SIG-M5 (cell line): ENCODE data around the gene WIPI1.

ENCODE experiments used
- DNase-seq: peaks from one replicate; lab custom pipeline; 2025; lab: John Stamatoyannopoulos, UW

The WIPI1 gene

GRCh38 chr17:68460715-68461114 lies 3.4 kb upstream of the WIPI1 start:
- DNase-seq: no peak

GRCh38 chr17:68460146-68460545 lies 2.9 kb upstream of the WIPI1 start:
- no peak for DNase-seq

GRCh38 chr17:68459037-68459639 lies 1.8 kb upstream of the WIPI1 start:
- no peak for DNase-seq

GRCh38 chr17:68458260-68459036 lies 1.2 kb upstream of the WIPI1 start:
- no peak for DNase-seq

GRCh38 chr17:68457539-68458259 lies 403 bp upstream of the WIPI1 start:
- peak; percentile 85 for DNase-seq

- DNase-seq: no peak
These were observed 743 bp downstream of the WIPI1 start for GRCh38 chr17:68456339-68457167.

GRCh38 chr17:68455901-68456338 lies 1.4 kb downstream of the WIPI1 start:
- peak; percentile 83 for DNase-seq

- no peak for DNase-seq
These were observed 3.2 kb downstream of the WIPI1 start for GRCh38 chr17:68453991-68454665.

- no peak for DNase-seq
These were observed 4.5 kb downstream of the WIPI1 start for GRCh38 chr17:68452724-68453290.

- DNase-seq: no peak
These were observed 5.5 kb downstream of the WIPI1 start for GRCh38 chr17:68451670-68452354.

- DNase-seq: no peak
These were observed 6.5 kb downstream of the WIPI1 start for GRCh38 chr17:68450801-68451200.

- no peak for DNase-seq
These were observed 6.9 kb downstream of the WIPI1 start for GRCh38 chr17:68450391-68450790.

- no peak for DNase-seq
These were observed 8.1 kb downstream of the WIPI1 start for GRCh38 chr17:68449021-68449739.

GRCh38 chr17:68446626-68447041 lies 10.7 kb downstream of the WIPI1 start:
- DNase-seq: no peak

- DNase-seq: no peak
These were observed 11.6 kb downstream of the WIPI1 start for GRCh38 chr17:68445671-68446070.

- no peak for DNase-seq
These were observed 13.3 kb downstream of the WIPI1 start for GRCh38 chr17:68443972-68444464.

GRCh38 chr17:68441070-68441770 lies 16.1 kb downstream of the WIPI1 start:
- no peak for DNase-seq

GRCh38 chr17:68440526-68440925 lies 16.8 kb downstream of the WIPI1 start:
- DNase-seq: no peak

- DNase-seq: no peak
These were observed 17.5 kb downstream of the WIPI1 start for GRCh38 chr17:68439656-68440290.
